Activated T-cell treated with anti-CD3 and anti-CD28 coated beads, Interleukin-2, amount 50 U/mL, for 72 hours (primary cell): ENCODE results near the gene SMIM7. TPM values are rescaled to one million over a fixed set of nuclear protein-coding genes. Genes with fewer than 3 reads are reported as not detected.
"Not testable (repeated sequence)": the region's sequence is repeated elsewhere in the genome, so short reads cannot be mapped to it uniquely, and the experiment has no call there.

Experiments
- ATAC-seq, 2 donors: fragments of 150-1000 bp; cut with Tn5 transposase; replicated peaks in 1 of 2; 2 replicates each; pipeline ENCODE4 v1.10.0; 2021; ENCODE audit warnings: moderate library complexity in 2 of 2, mild to moderate bottlenecking in 1 of 2
- DNase-seq, 2 donors: peaks; one replicate each; pipeline ENCODE4 v3.0.0; 2021 to 2022; ENCODE audit warnings: mixed read lengths in 1 of 2
- H3K27ac Mint-ChIP-seq: one replicate; pipeline ENCODE4 v1.8.0; 2022; ENCODE audit warnings: mild to moderate bottlenecking, moderate library complexity, mixed read lengths
- H3K27me3 Mint-ChIP-seq: one replicate; pipeline ENCODE4 v1.8.0; 2022; ENCODE audit warnings: low read depth, mixed read lengths
- H3K36me3 Mint-ChIP-seq, 2 donors: one replicate each; pipeline ENCODE4 v1.8.0; 2022; ENCODE audit warnings: mixed read lengths in 2 of 2, mild to moderate bottlenecking in 1 of 2; ENCODE audit not compliant: insufficient read depth in 2 of 2
- H3K4me1 Mint-ChIP-seq: one replicate; pipeline ENCODE4 v1.8.0; 2022; ENCODE audit warnings: low read depth, mixed read lengths
- H3K4me3 Mint-ChIP-seq, 2 donors: one replicate each; pipeline ENCODE4 v1.8.0; 2022; ENCODE audit warnings: mild to moderate bottlenecking in 2 of 2, mixed read lengths in 2 of 2, moderate library complexity in 2 of 2
- H3K9me3 Mint-ChIP-seq, 2 donors: one replicate each; pipeline ENCODE4 v1.8.0; 2022; ENCODE audit warnings: mixed read lengths in 2 of 2
- total RNA-seq, 2 donors: library from RNA; stranded (reverse); gene quantifications; one replicate each; pipeline ENCODE4 v1.2.3, GENCODE V29; 2022

SMIM7 gene
- total RNA-seq: 10 to 100 TPM; 75.8 to 81.1 TPM

DNA sequence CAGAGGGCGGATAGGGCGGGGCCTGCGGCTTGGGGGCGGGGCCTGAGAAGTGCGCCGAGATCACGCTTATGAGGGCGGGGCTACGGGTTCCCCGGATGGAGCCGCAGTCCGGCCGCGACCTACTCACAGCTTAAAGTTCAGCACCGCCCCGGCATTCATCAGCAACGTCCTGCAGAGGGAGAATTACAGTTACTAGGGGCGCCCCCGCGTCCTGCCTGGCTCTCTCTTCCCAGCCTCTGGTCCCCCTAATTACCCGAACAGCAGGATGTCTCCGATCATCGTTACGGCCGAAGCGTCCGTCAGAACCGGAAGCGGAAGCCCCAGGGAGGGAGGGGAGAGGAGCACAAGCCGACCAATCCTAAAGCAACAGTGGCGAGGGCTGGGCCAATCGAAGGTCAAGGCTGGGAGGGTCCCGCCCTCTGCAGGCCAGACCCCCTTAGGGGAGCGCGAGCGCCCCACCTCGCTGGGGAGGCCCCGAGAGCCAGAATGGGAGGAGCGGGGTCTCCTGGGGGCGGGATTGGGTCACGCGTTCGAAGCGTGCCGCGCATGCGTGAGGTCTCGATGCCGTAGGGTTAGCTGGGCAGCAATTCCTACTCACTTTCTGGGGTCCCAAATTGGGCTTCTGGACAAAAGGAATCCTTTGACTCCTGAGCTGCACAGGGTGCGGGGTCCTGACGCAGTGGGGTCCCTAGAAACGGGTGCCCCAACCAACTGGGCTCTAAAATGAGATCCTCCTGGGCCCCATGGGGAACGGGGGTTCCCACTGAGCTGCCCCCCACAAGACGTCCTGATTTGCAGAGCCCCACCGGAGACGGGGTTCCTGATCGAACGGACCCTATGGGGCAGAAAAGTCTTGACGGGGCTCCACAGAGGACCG, at the start of gene SMIM7:
TSS of gene SMIM7 (minus strand) at position 313 of the 877 bp plus-strand sequence. CDS start at position 279, 34 bp downstream.
- H3K4me3 Mint-ChIP-seq: peak within 1 kb of the TSS; percentile 86 to 92
- H3K27ac Mint-ChIP-seq: peak within 1 kb of the TSS; percentile 90

DNA sequence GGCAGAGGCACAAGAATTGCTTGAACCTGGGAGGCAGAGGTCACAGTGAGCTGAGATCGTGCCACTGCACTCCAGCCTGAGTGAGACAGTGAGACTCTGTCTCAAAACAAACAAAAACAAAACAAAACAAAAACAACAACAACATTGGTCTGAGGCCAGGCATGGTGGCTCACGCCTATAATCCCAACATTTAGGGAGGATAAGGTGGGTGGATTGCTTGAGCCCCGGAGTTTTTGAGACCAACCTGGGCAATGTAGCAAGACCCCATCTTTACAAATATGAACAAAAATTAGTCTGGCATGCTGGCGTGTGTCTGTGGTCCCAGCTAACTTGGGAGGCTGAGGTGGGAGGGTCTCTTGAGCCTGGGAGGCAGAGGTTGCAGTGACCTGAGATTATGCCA, 43.7 kb upstream of the SMIM7 start:
- H3K27ac Mint-ChIP-seq: no peak overlapping the region
- ATAC-seq: no peak
- H3K27me3 Mint-ChIP-seq: no peaks in the 10 kb centered on the region
- H3K9me3 Mint-ChIP-seq: no peaks in the 10 kb centered on the region
- DNase-seq: no peak
- H3K4me1 Mint-ChIP-seq: no peaks in the 10 kb centered on the region
- no peaks in the 10 kb centered on the region for H3K36me3 Mint-ChIP-seq
- no peak overlapping the region for H3K4me3 Mint-ChIP-seq

More for the DNA sequence above, at the start of gene SMIM7:
- ATAC-seq: peak; percentile 98
- H3K4me1 Mint-ChIP-seq: peaks cover 29% of the 10 kb centered on the region
- peaks cover 5 to 11% of the 10 kb centered on the region in 2 donors for H3K36me3 Mint-ChIP-seq
- DNase-seq: peak; percentile 99
- H3K27me3 Mint-ChIP-seq: peaks cover 6% of the 10 kb centered on the region
- H3K9me3 Mint-ChIP-seq: no peaks in the 10 kb centered on the region

DNA sequence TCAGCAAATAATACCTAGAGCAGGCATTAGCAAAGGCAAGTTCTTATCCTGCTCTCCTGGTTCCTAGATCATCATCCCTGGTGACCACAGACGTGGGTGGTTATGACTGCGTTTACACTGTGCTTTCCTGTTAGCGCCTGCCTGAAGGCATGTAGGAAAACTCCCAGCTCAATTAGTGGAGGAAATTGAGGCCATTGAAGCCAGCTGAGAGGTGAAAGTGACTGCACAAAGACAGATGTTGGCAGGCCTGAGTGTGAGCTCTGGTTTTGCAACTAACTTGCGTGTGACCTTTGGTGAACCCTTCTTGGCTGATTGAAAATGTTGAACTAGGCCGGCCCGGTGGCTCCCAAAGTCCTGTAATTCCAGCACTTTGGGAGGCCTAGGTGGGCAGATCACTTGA, 42.2 kb upstream of the SMIM7 start:
- Mint-ChIP-seq H3K27ac (no peak overlapping the region), H3K4me1 (no peaks in the 10 kb centered on the region), H3K36me3 (no peaks in the 10 kb centered on the region), H3K4me3 (no peak overlapping the region), H3K27me3 (no peaks in the 10 kb centered on the region), H3K9me3 (no peaks in the 10 kb centered on the region)
- no peak for DNase-seq
- no peak for ATAC-seq

DNA sequence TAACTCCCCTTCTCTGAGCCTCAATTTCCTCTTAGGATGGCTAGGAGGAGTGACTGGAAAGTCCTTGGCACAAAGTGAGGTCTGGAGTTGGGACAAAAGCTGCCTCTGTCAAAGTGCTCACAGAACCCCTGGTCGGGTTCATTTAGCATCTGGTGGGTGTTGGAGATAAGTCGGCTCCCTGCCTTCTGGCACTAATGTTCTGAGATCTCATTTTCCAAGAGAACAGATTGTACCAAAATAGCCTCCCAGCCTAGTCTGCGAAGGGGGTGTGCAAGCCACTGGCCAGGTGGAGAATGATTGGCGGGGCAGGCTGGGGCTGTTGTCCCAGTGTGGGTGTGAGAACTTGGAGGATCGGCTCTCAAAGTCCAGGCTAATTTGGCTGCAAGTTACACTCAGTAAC, 39.0 kb upstream of the SMIM7 start:
- H3K27me3 Mint-ChIP-seq: no peaks in the 10 kb centered on the region
- no peak for DNase-seq
- ATAC-seq: no peak
- H3K36me3 Mint-ChIP-seq: no peaks in the 10 kb centered on the region
- no peak overlapping the region for H3K4me3 Mint-ChIP-seq
- H3K9me3 Mint-ChIP-seq: no peaks in the 10 kb centered on the region
- no peaks in the 10 kb centered on the region for H3K4me1 Mint-ChIP-seq
- H3K27ac Mint-ChIP-seq: no peak overlapping the region

DNA sequence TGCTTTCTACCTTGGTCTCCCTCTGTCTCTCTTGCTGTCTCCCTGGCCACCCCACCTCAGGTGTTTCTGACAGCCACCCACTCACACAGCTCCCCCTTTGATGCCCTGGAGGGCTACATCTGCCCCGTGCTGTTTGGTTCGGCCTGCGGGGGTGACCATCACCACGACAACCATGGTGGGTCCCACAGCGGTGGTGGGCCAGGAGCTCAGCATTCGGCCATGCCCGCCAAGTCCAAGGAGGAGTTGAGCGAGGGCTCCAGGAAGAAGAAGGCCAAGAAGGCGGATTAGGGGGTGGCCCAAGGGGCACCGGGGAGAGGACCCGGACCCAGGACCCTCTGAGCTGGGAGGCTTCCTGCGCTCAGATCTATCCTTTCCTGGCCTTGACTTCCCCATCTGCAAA, 28.1 kb upstream of the SMIM7 start:
- Mint-ChIP-seq H3K9me3 (no peaks in the 10 kb centered on the region), H3K4me3 (no peak overlapping the region), H3K27ac (no peak overlapping the region), H3K4me1 (no peaks in the 10 kb centered on the region), H3K27me3 (no peaks in the 10 kb centered on the region), H3K36me3 (no peaks in the 10 kb centered on the region)
- no peak for DNase-seq
- ATAC-seq: no peak

DNA sequence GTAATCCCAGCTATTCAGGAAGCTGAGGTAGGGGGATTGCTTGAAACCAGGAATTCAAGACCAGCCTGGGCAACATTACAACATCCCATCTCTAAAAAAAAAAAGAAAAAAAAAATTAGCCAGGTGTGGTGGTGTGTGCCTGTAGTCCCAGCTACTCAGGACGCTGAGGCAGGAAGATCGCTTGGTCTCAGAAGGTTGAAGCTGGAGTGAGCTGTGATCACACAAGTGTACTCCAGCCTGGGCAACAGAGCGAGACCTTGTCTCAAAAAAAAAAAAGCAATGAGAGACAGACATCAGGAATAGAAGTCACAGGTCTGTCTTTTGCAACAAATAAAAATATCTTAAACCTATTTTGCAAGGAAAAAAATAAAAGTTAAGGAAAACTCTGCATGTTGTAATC, 24.3 kb upstream of the SMIM7 start:
- ATAC-seq: no peak
- Mint-ChIP-seq H3K4me3 (no peak overlapping the region), H3K27me3 (no peaks in the 10 kb centered on the region), H3K36me3 (peaks cover 3% of the 10 kb centered on the region in 2 donors), H3K9me3 (peaks cover 2 to 4% of the 10 kb centered on the region in 2 donors), H3K27ac (no peak overlapping the region), H3K4me1 (no peaks in the 10 kb centered on the region)
- no peak for DNase-seq

DNA sequence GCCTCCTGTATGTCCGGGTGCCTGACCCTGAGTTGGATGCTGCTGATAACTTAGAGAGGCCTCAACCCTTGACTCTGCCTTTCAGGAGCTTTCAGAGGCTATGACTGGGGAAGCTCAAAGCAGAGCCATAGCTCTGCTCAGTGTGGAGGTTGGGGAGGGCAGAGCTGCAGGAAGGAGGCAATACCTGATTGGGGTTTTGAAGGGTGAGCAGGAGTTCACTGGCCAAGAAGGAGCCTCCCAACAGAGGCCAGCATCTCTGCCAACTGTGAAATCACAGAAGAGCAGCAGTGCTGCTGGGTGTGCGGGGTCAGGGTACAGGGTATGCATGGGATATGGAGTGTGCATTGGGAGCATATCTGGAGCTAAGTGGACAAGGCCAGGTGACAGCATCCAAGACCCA, 22.6 kb upstream of the SMIM7 start:
- Mint-ChIP-seq H3K9me3 (peaks cover 2 to 4% of the 10 kb centered on the region in 2 donors), H3K27me3 (no peaks in the 10 kb centered on the region), H3K36me3 (peaks cover 3% of the 10 kb centered on the region in 2 donors), H3K27ac (no peak overlapping the region), H3K4me3 (no peak overlapping the region), H3K4me1 (no peaks in the 10 kb centered on the region)
- DNase-seq (no peak), ATAC-seq (no peak)

DNA sequence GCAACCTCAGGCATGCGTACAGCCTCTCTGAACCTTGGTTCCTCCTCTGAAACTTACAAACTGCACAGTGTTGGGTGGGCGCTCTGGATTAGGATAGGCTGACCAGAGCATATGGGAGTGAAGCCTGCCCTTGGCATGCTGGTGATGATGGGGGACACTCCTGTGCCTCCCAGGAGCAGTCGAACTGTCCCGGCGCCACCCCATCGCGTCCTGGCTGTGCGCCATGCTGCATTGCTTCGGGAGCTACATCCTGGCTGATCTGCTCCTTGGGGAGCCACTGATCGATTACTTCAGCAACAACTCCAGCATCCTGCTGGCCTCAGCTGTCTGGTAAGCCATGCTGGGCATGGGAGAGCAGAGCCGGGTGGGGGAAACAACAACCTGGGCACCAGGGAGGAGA, 19.9 kb upstream of the SMIM7 start:
- no peak overlapping the region for H3K4me3 Mint-ChIP-seq
- ATAC-seq (no peak), DNase-seq (no peak)
- H3K4me1 Mint-ChIP-seq: no peaks in the 10 kb centered on the region
- H3K36me3 Mint-ChIP-seq: peaks cover 3% of the 10 kb centered on the region in 2 donors
- no peaks in the 10 kb centered on the region for H3K27me3 Mint-ChIP-seq
- H3K9me3 Mint-ChIP-seq: peaks cover 2 to 4% of the 10 kb centered on the region in 2 donors
- H3K27ac Mint-ChIP-seq: no peak overlapping the region

DNA sequence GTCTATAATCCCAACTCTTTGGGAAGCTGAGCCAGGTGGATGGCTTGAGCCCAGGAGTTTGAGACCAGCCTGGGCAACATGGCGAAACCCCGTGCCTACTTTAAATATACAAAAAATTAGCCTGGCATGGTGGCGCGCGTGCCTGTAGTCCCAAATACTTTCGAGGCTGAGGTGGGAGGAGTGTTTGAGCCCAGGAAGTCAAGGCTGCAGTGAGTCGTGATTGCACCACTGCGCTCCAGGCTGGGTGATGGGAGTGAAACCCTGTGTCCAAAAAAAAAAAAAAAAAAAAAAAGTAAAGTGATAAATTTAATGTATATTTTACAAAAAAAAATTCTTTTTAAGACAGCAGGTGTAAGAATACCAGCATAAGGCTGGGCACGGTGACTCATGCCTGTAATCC, 18.6 kb upstream of the SMIM7 start:
- DNase-seq: no peak
- Mint-ChIP-seq H3K27ac (no peak overlapping the region), H3K27me3 (no peaks in the 10 kb centered on the region), H3K36me3 (peaks cover 3% of the 10 kb centered on the region in 2 donors), H3K4me1 (no peaks in the 10 kb centered on the region), H3K9me3 (peaks cover 2 to 4% of the 10 kb centered on the region in 2 donors), H3K4me3 (no peak overlapping the region)
- no peak for ATAC-seq

DNA sequence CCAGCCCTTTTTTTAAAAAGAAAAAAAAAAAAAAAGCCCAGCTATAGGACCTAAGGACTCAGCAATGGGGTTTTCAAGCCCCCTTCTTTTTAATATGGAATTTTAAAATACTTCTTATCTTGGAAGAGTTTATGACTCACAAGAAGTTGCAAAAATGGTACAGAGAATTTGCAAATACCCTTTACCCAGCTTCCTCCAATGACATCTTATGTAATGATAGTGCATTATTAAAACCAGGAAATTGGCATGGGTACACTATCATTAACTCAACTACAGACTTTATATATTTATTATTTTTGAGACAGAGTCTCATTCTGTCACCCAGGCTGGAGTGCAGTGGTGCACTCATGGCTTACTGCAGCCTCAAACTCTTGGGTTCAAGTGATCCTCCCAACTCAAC, 17.1 kb upstream of the SMIM7 start:
- Mint-ChIP-seq H3K27ac (no peak overlapping the region), H3K36me3 (peaks cover 3% of the 10 kb centered on the region in 2 donors), H3K4me1 (no peaks in the 10 kb centered on the region), H3K27me3 (no peaks in the 10 kb centered on the region), H3K9me3 (peaks cover 2 to 4% of the 10 kb centered on the region in 2 donors), H3K4me3 (no peak overlapping the region)
- ATAC-seq (no peak), DNase-seq (no peak)

DNA sequence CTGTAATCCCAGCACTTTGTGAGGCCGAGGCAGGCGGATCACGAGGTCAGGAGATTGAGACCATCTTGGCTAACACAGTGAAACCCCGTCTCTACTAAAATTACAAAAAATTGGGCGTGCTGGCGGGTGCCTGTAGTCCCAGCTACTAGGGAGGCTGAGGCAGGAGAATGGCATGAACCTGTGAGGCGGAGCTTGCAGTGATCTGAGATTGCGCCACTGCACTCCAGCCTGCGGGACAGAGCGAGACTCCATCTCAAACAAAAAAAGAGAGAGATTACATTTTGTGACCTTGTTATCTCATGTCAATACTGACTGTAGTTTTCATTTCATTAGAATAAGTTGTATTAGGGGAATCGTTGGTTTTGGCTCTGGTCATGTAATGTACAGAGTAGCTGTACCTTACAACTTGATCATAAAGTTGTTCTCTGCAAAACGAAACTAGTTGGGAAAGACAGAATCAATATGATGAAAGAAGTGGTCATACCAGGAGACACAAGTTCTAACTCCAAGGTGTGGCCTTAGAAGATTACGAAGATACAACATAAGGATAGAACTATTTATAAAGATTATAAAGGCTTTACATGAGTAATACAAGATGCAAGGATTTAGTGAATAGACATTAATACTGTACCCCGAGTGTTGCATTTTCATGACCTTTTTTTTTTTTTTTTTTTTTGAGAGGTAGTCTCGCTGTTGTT, 16.3 kb upstream of the SMIM7 start:
- Mint-ChIP-seq H3K9me3 (peaks cover 1 to 3% of the 10 kb centered on the region in 2 donors), H3K27ac (no peak overlapping the region), H3K27me3 (no peaks in the 10 kb centered on the region), H3K4me3 (no peak overlapping the region), H3K4me1 (no peaks in the 10 kb centered on the region), H3K36me3 (peaks cover 2 to 3% of the 10 kb centered on the region in 2 donors)
- DNase-seq (no peak), ATAC-seq (no peak)

DNA sequence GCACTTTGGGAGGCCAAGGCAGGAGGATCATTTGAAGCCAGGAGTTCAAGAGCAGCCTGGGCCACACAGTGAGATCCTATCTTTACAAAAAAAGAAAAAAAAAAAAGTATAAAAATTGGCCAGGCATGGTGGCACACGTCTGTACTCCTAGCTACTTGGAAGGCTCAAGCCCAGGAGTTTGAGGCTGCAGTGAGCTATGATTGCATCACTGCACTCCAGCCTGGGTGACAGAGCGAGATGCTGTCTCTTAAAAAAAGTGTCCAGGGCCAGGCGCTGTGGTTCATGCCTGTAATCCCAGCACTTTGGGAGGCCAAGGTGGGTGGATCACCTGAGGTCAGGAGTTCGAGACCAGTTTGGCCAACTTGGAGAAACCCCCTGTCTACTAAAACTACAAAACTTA, 13.9 kb upstream of the SMIM7 start:
- not testable (repeated sequence) for H3K27ac Mint-ChIP-seq, H3K4me3 Mint-ChIP-seq, H3K9me3 Mint-ChIP-seq, H3K36me3 Mint-ChIP-seq, H3K27me3 Mint-ChIP-seq, H3K4me1 Mint-ChIP-seq, ATAC-seq, DNase-seq

DNA sequence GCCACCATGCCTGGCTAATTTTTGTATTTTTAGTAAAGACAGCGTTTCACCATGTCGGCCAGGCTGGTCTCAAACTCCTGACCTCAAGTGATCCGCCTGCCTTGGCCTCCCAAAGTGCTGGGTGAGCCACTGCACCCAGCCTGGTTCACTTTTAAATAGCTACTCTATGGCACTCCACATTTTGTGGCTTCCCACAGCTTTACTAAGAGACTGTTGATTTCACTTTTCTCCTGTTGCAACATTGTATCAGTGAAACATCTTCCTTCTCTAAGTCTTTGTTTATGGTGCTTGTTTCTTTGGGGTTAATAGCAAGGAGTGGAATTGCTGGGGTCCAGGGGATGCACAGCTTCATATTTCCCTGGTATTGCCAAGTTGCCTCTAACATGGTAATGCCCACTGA, 13.3 kb upstream of the SMIM7 start:
- H3K27ac Mint-ChIP-seq: no peak overlapping the region
- H3K27me3 Mint-ChIP-seq: no peaks in the 10 kb centered on the region
- DNase-seq: no peak
- no peaks in the 10 kb centered on the region for H3K36me3 Mint-ChIP-seq
- no peak overlapping the region for H3K4me3 Mint-ChIP-seq
- H3K9me3 Mint-ChIP-seq: no peaks in the 10 kb centered on the region
- H3K4me1 Mint-ChIP-seq: no peaks in the 10 kb centered on the region
- ATAC-seq: no peak
